ENCODE results near the gene TRPM1. TPM values are rescaled to one million over a fixed set of nuclear protein-coding genes. Genes with fewer than 3 reads are reported as not detected.
A peak's percentile ranks its signal among the peaks of the same experiment; 100 is the strongest.

Gene TRPM1
- total RNA-seq, 1 donor from 2014 or later, result not detected

DNA sequence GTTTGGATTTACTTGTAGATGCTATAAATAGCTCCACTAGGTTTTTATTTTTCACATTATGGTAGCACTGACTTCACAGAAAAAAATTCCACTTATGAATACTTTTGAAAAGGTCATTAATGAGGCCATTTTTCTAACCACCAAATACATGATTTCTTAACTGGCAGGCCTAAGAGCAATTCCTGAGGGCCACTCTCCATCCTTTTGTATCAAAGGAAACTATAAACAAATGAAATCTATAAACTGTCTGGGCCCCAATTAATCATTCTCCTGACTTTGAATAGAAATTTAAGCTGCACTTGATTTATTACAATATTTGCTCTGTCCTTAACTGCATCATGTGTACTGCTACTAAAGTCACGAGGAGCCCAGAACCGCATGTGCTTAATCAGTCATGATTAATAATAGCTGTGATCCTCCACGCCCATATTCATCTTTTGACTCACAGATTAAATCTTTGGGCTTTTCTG, 85.0 kb downstream of the TRPM1 start:
- Histone ChIP-seq H2AFZ (ENCODE audit: low read depth, low read length) (no peak overlapping the region), H3K9ac (ENCODE audit: low read length) (peak overlapping the region; percentile 10), H4K20me1 (ENCODE audit: insufficient read depth, low read length) (no peaks in the 10 kb centered on the region), H3K4me1 (ENCODE audit: insufficient read depth, low read length) (no peaks in the 10 kb centered on the region), H3K9me3 (ENCODE audit: insufficient read depth, low read depth, low read length) (no peaks in the 10 kb centered on the region), H3K36me3 (ENCODE audit: insufficient read depth, low read length) (no peaks in the 10 kb centered on the region), H3K79me2 (ENCODE audit: insufficient read depth, low read length) (no peaks in the 10 kb centered on the region), H3K27ac (ENCODE audit: low read depth, low read length) (no peak overlapping the region), H3K4me2 (ENCODE audit: low read length) (peak overlapping the region; percentile 23), H3K4me3 (ENCODE audit: insufficient read depth, low read depth, low read length) (no peak overlapping the region), H3K27me3 (ENCODE audit: insufficient read depth, low read length) (no peaks in the 10 kb centered on the region)
- H3K27me3 Mint-ChIP-seq (ENCODE audit: low read depth, unreplicated experiment), result peaks cover 3% of the 10 kb centered on the region
- FAIRE-seq (no peak), DNase-seq (ENCODE audit: low read depth) (peak; percentile 89)
- no peak overlapping the region for H3K4me3 Mint-ChIP-seq (ENCODE audit: unreplicated experiment)
- H3K4me1 Mint-ChIP-seq (ENCODE audit: low read depth, unreplicated experiment), result peaks cover 12% of the 10 kb centered on the region
- peaks cover 2% of the 10 kb centered on the region for H3K9me3 Mint-ChIP-seq (ENCODE audit: unreplicated experiment)
- no peak for TF ChIP-seq EZH2 (IDR thresholded peaks at IDR 0.05; ENCODE audit: insufficient read depth, low read length)
- TF ChIP-seq, protein P1, sequence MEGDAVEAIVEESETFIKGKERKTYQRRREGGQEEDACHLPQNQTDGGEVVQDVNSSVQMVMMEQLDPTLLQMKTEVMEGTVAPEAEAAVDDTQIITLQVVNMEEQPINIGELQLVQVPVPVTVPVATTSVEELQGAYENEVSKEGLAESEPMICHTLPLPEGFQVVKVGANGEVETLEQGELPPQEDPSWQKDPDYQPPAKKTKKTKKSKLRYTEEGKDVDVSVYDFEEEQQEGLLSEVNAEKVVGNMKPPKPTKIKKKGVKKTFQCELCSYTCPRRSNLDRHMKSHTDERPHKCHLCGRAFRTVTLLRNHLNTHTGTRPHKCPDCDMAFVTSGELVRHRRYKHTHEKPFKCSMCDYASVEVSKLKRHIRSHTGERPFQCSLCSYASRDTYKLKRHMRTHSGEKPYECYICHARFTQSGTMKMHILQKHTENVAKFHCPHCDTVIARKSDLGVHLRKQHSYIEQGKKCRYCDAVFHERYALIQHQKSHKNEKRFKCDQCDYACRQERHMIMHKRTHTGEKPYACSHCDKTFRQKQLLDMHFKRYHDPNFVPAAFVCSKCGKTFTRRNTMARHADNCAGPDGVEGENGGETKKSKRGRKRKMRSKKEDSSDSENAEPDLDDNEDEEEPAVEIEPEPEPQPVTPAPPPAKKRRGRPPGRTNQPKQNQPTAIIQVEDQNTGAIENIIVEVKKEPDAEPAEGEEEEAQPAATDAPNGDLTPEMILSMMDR (IDR thresholded peaks at IDR 0.05; ENCODE audit: insufficient read depth, low read depth, low read length), result no peak
- no peak overlapping the region for H3K27ac Mint-ChIP-seq (ENCODE audit: unreplicated experiment)
- no peaks in the 10 kb centered on the region for H3K36me3 Mint-ChIP-seq (ENCODE audit: low read depth, unreplicated experiment)

DNA sequence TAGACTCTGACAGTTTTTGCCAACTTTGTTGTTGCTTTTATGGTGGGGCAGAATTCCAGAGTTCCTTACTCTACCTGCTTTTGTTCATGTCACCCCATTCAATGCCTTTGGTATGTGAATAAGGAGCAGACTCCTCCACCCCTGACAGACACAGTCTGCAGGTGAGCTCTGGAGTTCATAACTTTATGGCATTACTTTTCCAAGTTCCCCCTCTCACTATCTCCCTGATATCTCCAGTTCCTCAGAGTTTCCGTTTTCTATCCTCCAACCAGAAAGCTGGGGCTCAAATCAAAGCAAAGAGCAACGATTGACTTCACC, 87.0 kb downstream of the TRPM1 start:
- Histone ChIP-seq H3K79me2 (ENCODE audit: insufficient read depth, low read length) (no peaks in the 10 kb centered on the region), H3K27ac (ENCODE audit: low read depth, low read length) (no peak overlapping the region), H3K4me2 (ENCODE audit: low read length) (no peak overlapping the region), H3K4me1 (ENCODE audit: insufficient read depth, low read length) (no peaks in the 10 kb centered on the region), H3K9me3 (ENCODE audit: insufficient read depth, low read depth, low read length) (no peaks in the 10 kb centered on the region), H3K36me3 (ENCODE audit: insufficient read depth, low read length) (no peaks in the 10 kb centered on the region), H3K9ac (ENCODE audit: low read length) (no peak overlapping the region), H3K27me3 (ENCODE audit: insufficient read depth, low read length) (no peaks in the 10 kb centered on the region), H4K20me1 (ENCODE audit: insufficient read depth, low read length) (no peaks in the 10 kb centered on the region), H2AFZ (ENCODE audit: low read depth, low read length) (no peak overlapping the region), H3K4me3 (ENCODE audit: insufficient read depth, low read depth, low read length) (no peak overlapping the region)
- Mint-ChIP-seq H3K9me3 (ENCODE audit: unreplicated experiment) (peaks cover 2% of the 10 kb centered on the region), H3K36me3 (ENCODE audit: low read depth, unreplicated experiment) (no peaks in the 10 kb centered on the region), H3K4me3 (ENCODE audit: unreplicated experiment) (no peak overlapping the region), H3K27me3 (ENCODE audit: low read depth, unreplicated experiment) (no peaks in the 10 kb centered on the region), H3K27ac (ENCODE audit: unreplicated experiment) (no peak overlapping the region), H3K4me1 (ENCODE audit: low read depth, unreplicated experiment) (peaks cover 12% of the 10 kb centered on the region)
- TF ChIP-seq, protein P1 (IDR thresholded peaks at IDR 0.05; ENCODE audit: insufficient read depth, low read depth, low read length), result no peak
- no peak for TF ChIP-seq EZH2 (IDR thresholded peaks at IDR 0.05; ENCODE audit: insufficient read depth, low read length)
- DNase-seq (ENCODE audit: low read depth) (no peak), FAIRE-seq (no peak)

DNA sequence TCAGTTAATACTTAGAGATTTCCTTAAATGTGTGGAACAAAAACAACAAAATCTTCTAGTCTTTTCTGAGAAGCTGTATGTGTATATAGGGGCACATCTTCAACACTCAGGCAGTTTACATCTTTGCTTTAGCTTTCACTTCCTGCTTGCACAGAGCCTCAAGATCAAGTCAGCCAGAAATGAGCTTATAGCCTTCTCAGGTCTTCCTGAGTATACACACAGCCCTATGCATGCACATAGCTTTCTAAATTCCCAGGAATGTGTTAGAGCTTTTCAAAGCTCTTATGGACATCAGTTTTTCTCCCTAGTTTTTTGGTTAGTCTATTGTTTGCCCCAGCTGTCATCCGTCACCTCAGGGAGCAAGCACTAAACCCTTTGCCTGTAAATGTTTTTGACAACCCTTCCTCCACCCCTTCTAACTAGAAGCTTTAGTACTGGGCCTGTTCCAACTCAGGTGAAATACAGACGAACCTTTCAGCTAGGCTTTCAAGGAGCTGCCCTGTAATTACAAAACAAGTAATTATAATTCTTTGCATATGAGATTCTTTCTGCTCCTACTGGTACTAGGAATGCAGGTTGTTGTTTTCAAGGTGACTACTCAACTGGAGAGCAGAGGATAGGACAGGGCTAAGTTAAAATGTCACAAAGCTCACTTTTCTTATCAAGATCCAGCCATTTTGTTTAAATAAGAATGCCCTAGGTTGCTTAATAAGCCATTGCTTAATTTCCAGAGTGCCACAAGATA, 87.5 kb downstream of the TRPM1 start:
- Histone ChIP-seq H3K4me2 (ENCODE audit: low read length) (no peak overlapping the region), H3K27ac (ENCODE audit: low read depth, low read length) (no peak overlapping the region), H3K36me3 (ENCODE audit: insufficient read depth, low read length) (no peaks in the 10 kb centered on the region), H3K4me1 (ENCODE audit: insufficient read depth, low read length) (no peaks in the 10 kb centered on the region), H3K4me3 (ENCODE audit: insufficient read depth, low read depth, low read length) (no peak overlapping the region), H2AFZ (ENCODE audit: low read depth, low read length) (no peak overlapping the region), H4K20me1 (ENCODE audit: insufficient read depth, low read length) (no peaks in the 10 kb centered on the region), H3K9me3 (ENCODE audit: insufficient read depth, low read depth, low read length) (no peaks in the 10 kb centered on the region), H3K27me3 (ENCODE audit: insufficient read depth, low read length) (no peaks in the 10 kb centered on the region), H3K9ac (ENCODE audit: low read length) (no peak overlapping the region), H3K79me2 (ENCODE audit: insufficient read depth, low read length) (no peaks in the 10 kb centered on the region)
- no peak overlapping the region for H3K4me3 Mint-ChIP-seq (ENCODE audit: unreplicated experiment)
- TF ChIP-seq EZH2 (IDR thresholded peaks at IDR 0.05; ENCODE audit: insufficient read depth, low read length), result no peak
- TF ChIP-seq, protein P1 (IDR thresholded peaks at IDR 0.05; ENCODE audit: insufficient read depth, low read depth, low read length), result no peak
- no peak for FAIRE-seq
- DNase-seq (ENCODE audit: low read depth), result no peak
- H3K4me1 Mint-ChIP-seq (ENCODE audit: low read depth, unreplicated experiment), result peaks cover 12% of the 10 kb centered on the region
- H3K9me3 Mint-ChIP-seq (ENCODE audit: unreplicated experiment), result peaks cover 2% of the 10 kb centered on the region
- H3K27ac Mint-ChIP-seq (ENCODE audit: unreplicated experiment), result peak overlapping the region; percentile 28
- H3K36me3 Mint-ChIP-seq (ENCODE audit: low read depth, unreplicated experiment), result no peaks in the 10 kb centered on the region
- H3K27me3 Mint-ChIP-seq (ENCODE audit: low read depth, unreplicated experiment), result no peaks in the 10 kb centered on the region

All from astrocyte (in vitro differentiated cells and primary cell).